ENCODE measurements around the gene CORIN. TPM values are rescaled to one million over a fixed set of nuclear protein-coding genes. Genes with fewer than 3 reads are reported as not detected.

The CORIN gene
- total RNA-seq, 2 experiments from 2014 or later = 0.56 TPM; not detected in 1

- ChIA-PET CTCF (interaction anchor here (0.9 to 2.3 kb wide), 3 partner anchors 15 to 164 kb away, joined by 3 to 6 read pairs (median 3); no protein-coding TSS in a partner anchor), POLR2A (no interaction called here)
- DNase-seq = no peak
- Mint-ChIP-seq H3K27me3 (no peaks in the 10 kb centered on the region), H3K27ac (no peak overlapping the region), H3K36me3 (peaks cover 23% of the 10 kb centered on the region), H3K4me1 (ENCODE audit: low read depth) (no peaks in the 10 kb centered on the region), H3K4me3 (no peak overlapping the region), H3K9me3 (no peaks in the 10 kb centered on the region)
- intact Hi-C loops (cut with micrococcal nuclease) = no loop called here
Observed at GRCh38 chr4:47852136-47852535, 14.3 kb upstream of the CORIN start.

GRCh38 chr4:47849466-47849865 lies 11.6 kb upstream of the CORIN start:
- ChIA-PET POLR2A (no interaction called here), CTCF (no interaction called here)
- intact Hi-C loops (cut with micrococcal nuclease) = no loop called here
- peaks cover 29% of the 10 kb centered on the region for H3K36me3 Mint-ChIP-seq
- H3K27me3 Mint-ChIP-seq = no peaks in the 10 kb centered on the region
- H3K4me1 Mint-ChIP-seq (ENCODE audit: low read depth) = no peaks in the 10 kb centered on the region
- no peak for DNase-seq
- H3K9me3 Mint-ChIP-seq = no peaks in the 10 kb centered on the region
- no peak overlapping the region for H3K27ac Mint-ChIP-seq
- H3K4me3 Mint-ChIP-seq = no peak overlapping the region

GRCh38 chr4:47848041-47848440 lies 10.2 kb upstream of the CORIN start:
- Mint-ChIP-seq H3K27me3 (no peaks in the 10 kb centered on the region), H3K9me3 (no peaks in the 10 kb centered on the region), H3K4me3 (no peak overlapping the region), H3K27ac (no peak overlapping the region), H3K36me3 (peaks cover 33% of the 10 kb centered on the region), H3K4me1 (ENCODE audit: low read depth) (no peaks in the 10 kb centered on the region)
- ChIA-PET CTCF (interaction anchor here (0.9 to 1.3 kb wide), 2 partner anchors 9 to 12 kb away, joined by 3 to 5 read pairs; no protein-coding TSS in a partner anchor), POLR2A (no interaction called here)
- intact Hi-C loops (cut with micrococcal nuclease) = no loop called here
- DNase-seq = no peak

- Mint-ChIP-seq H3K9me3 (no peaks in the 10 kb centered on the region), H3K36me3 (peaks cover 21% of the 10 kb centered on the region), H3K4me3 (no peak overlapping the region), H3K4me1 (ENCODE audit: low read depth) (peaks cover 16% of the 10 kb centered on the region), H3K27ac (no peak overlapping the region), H3K27me3 (no peaks in the 10 kb centered on the region)
- POLR2A ChIA-PET = no interaction called here
- CTCF ChIA-PET = no interaction called here
- intact Hi-C loops (cut with micrococcal nuclease) = no loop called here
- no peak for DNase-seq
Observed at GRCh38 chr4:47842985-47843384, 5.1 kb upstream of the CORIN start.

- H3K9me3 Mint-ChIP-seq = no peaks in the 10 kb centered on the region
- CTCF ChIA-PET = interaction anchor here (0.6 to 2.4 kb wide), 9 partner anchors 34 to 163 kb away, joined by 3 to 22 read pairs (median 5); no protein-coding TSS in a partner anchor
- peaks cover 7% of the 10 kb centered on the region for H3K36me3 Mint-ChIP-seq
- no peak overlapping the region for H3K4me3 Mint-ChIP-seq
- POLR2A ChIA-PET = no interaction called here
- peaks cover 32% of the 10 kb centered on the region for H3K4me1 Mint-ChIP-seq (ENCODE audit: low read depth)
- peaks cover 3% of the 10 kb centered on the region for H3K27me3 Mint-ChIP-seq
- no peak overlapping the region for H3K27ac Mint-ChIP-seq
- intact Hi-C loops (cut with micrococcal nuclease) = no loop called here
- DNase-seq = no peak
Observed at GRCh38 chr4:47840291-47840690, 2.4 kb upstream of the CORIN start.

GRCh38 chr4:47839259-47839658 lies 1.4 kb upstream of the CORIN start:
- no peak overlapping the region for H3K4me3 Mint-ChIP-seq
- ChIA-PET POLR2A (interaction anchor here (0.9 to 1.4 kb wide), 3 partner anchors 35 to 197 kb away, joined by 4 to 9 read pairs (median 4); partner anchors contain the start of gene NFXL1), CTCF (interaction anchor here (0.5 to 2.4 kb wide), 23 partner anchors 9 to 197 kb away, joined by 3 to 22 read pairs (median 4); no protein-coding TSS in a partner anchor)
- DNase-seq = peak; percentile 82
- H3K27ac Mint-ChIP-seq = no peak overlapping the region
- peaks cover 3% of the 10 kb centered on the region for H3K27me3 Mint-ChIP-seq
- intact Hi-C loops (cut with micrococcal nuclease) = loop anchor here (1.0 to 5.0 kb wide), 10 partner anchors 22 to 522 kb away; partner anchors contain the start of genes COMMD8 and NFXL1
- H3K4me1 Mint-ChIP-seq (ENCODE audit: low read depth) = peaks cover 32% of the 10 kb centered on the region
- H3K36me3 Mint-ChIP-seq = peaks cover 5% of the 10 kb centered on the region
- no peaks in the 10 kb centered on the region for H3K9me3 Mint-ChIP-seq

GRCh38 chr4:47838445-47838844 lies 578 bp upstream of the CORIN start:
- CTCF ChIA-PET = interaction anchor here (0.6 to 2.9 kb wide), 15 partner anchors 8 to 198 kb away, joined by 3 to 22 read pairs (median 5); no protein-coding TSS in a partner anchor
- Mint-ChIP-seq H3K4me3 (no peak overlapping the region), H3K9me3 (no peaks in the 10 kb centered on the region), H3K36me3 (no peaks in the 10 kb centered on the region), H3K4me1 (ENCODE audit: low read depth) (peaks cover 32% of the 10 kb centered on the region), H3K27me3 (peaks cover 3% of the 10 kb centered on the region), H3K27ac (no peak overlapping the region)
- POLR2A ChIA-PET = interaction anchor here (0.9 to 1.4 kb wide), 3 partner anchors 36 to 198 kb away, joined by 4 to 9 read pairs (median 4); partner anchors contain the start of gene NFXL1
- intact Hi-C loops (cut with micrococcal nuclease) = loop anchor here (2.0 to 5.0 kb wide), 5 partner anchors 22 to 521 kb away; partner anchors contain the start of gene COMMD8
- no peak for DNase-seq

GRCh38 chr4:47837094-47837907 lies 566 bp downstream of the CORIN start:
- H3K9me3 Mint-ChIP-seq = peaks cover 2% of the 10 kb centered on the region
- H3K4me3 Mint-ChIP-seq = peak overlapping the region; percentile 76
- peak; percentile 59 for DNase-seq
- H3K4me1 Mint-ChIP-seq (ENCODE audit: low read depth) = peaks cover 32% of the 10 kb centered on the region
- H3K36me3 Mint-ChIP-seq = no peaks in the 10 kb centered on the region
- H3K27me3 Mint-ChIP-seq = peaks cover 3% of the 10 kb centered on the region
- ChIA-PET POLR2A (interaction anchor here (0.9 kb wide), 1 partner anchor 10 kb away, joined by 4 read pairs; no protein-coding TSS in a partner anchor), CTCF (interaction anchor here (0.6 to 3.1 kb wide), 33 partner anchors 10 to 374 kb away, joined by 3 to 38 read pairs (median 4); partner anchors contain the start of gene COMMD8)
- intact Hi-C loops (cut with micrococcal nuclease) = loop anchor here (5.0 kb wide), 3 partner anchors 95 to 520 kb away; no protein-coding TSS in a partner anchor
- no peak overlapping the region for H3K27ac Mint-ChIP-seq

- Mint-ChIP-seq H3K9me3 (peaks cover 2% of the 10 kb centered on the region), H3K27ac (no peak overlapping the region), H3K4me1 (ENCODE audit: low read depth) (peaks cover 32% of the 10 kb centered on the region), H3K27me3 (peaks cover 3% of the 10 kb centered on the region), H3K4me3 (peak overlapping the region; percentile 76), H3K36me3 (no peaks in the 10 kb centered on the region)
- peak; percentile 74 for DNase-seq
- ChIA-PET POLR2A (interaction anchor here (0.9 to 1.2 kb wide), 2 partner anchors 9 to 78 kb away, joined by 3 to 4 read pairs; partner anchors contain the start of gene NFXL1), CTCF (interaction anchor here (0.6 to 3.1 kb wide), 32 partner anchors 9 to 373 kb away, joined by 3 to 38 read pairs (median 4); partner anchors contain the start of gene COMMD8)
- intact Hi-C loops (cut with micrococcal nuclease) = loop anchor here (1.0 to 5.0 kb wide), 4 partner anchors 96 to 519 kb away; no protein-coding TSS in a partner anchor
Observed at GRCh38 chr4:47836641-47837093, 1.2 kb downstream of the CORIN start.

- Mint-ChIP-seq H3K4me1 (ENCODE audit: low read depth) (peaks cover 32% of the 10 kb centered on the region), H3K36me3 (no peaks in the 10 kb centered on the region), H3K27me3 (peaks cover 3% of the 10 kb centered on the region), H3K27ac (no peak overlapping the region), H3K9me3 (peaks cover 2% of the 10 kb centered on the region), H3K4me3 (no peak overlapping the region)
- no peak for DNase-seq
- POLR2A ChIA-PET = interaction anchor here (1.2 kb wide), 1 partner anchor 79 kb away, joined by 3 read pairs; the partner anchor contains the start of gene NFXL1
- intact Hi-C loops (cut with micrococcal nuclease) = loop anchor here (5.0 kb wide), 3 partner anchors 97 to 518 kb away; no protein-coding TSS in a partner anchor
- CTCF ChIA-PET = interaction anchor here (0.6 to 3.1 kb wide), 7 partner anchors 8 to 148 kb away, joined by 3 to 38 read pairs (median 9); no protein-coding TSS in a partner anchor
Observed at GRCh38 chr4:47835494-47835893, 2.4 kb downstream of the CORIN start.

- intact Hi-C loops (cut with micrococcal nuclease) = no loop called here
- Mint-ChIP-seq H3K4me3 (no peak overlapping the region), H3K9me3 (peaks cover 2% of the 10 kb centered on the region), H3K27me3 (peaks cover 3% of the 10 kb centered on the region), H3K4me1 (ENCODE audit: low read depth) (peaks cover 10% of the 10 kb centered on the region), H3K36me3 (no peaks in the 10 kb centered on the region), H3K27ac (no peak overlapping the region)
- no peak for DNase-seq
- POLR2A ChIA-PET = no interaction called here
- CTCF ChIA-PET = interaction anchor here (0.9 kb wide), 1 partner anchor 11 kb away, joined by 3 read pairs; no protein-coding TSS in a partner anchor
Observed at GRCh38 chr4:47831026-47831679, 6.7 kb downstream of the CORIN start.

Measured in activated CD4-positive, alpha-beta memory T cell treated with anti-CD3 and anti-CD28 coated beads for 36 hours (primary cell).